Body of pancreas (tissue), 4 donors: ENCODE results near the gene CORO1C.

Experiments used
- CTCF ChIP-seq, 7 experiments: fragments of 450-650 bp in 4 of 7; fragments of 200-600 bp in 3 of 7; sonication (generic) in 3 of 7; IDR thresholded peaks; one replicate each; pipeline ENCODE4 v1.5.1; 2016 to 2019; ENCODE audit warnings: antibody characterized with exemption in 7 of 7
- POLR2A ChIP-seq, 3 donors: fragments of 450-650 bp; IDR thresholded peaks; one replicate each; pipeline ENCODE4 v1.6.1; 2016; ENCODE audit warnings: antibody characterized with exemption in 3 of 3, mild to moderate bottlenecking in 2 of 3

GRCh38 chr12:108599541-108599940 is 131.8 kb downstream of the CORO1C start:
- no peak for TF ChIP-seq POLR2A (IDR thresholded peaks at IDR 0.05)
- TF ChIP-seq CTCF (IDR thresholded peaks at IDR 0.05), result no peak
